Erythroblast (primary cell): Measurements from ENCODE around the gene ARMCX5.

ENCODE experiments used
- GATA1 ChIP-seq: IDR thresholded peaks from 2 replicates; pipeline ENCODE4 v1.6.1; 2011; ENCODE audit warnings: low read depth, mild to moderate bottlenecking, control low read depth, low read length, moderate library complexity
- POLR2A ChIP-seq: IDR thresholded peaks from 2 replicates; pipeline ENCODE4 v1.6.1; 2011; ENCODE audit warnings: mild to moderate bottlenecking, low read length

- no peak for TF ChIP-seq POLR2A
- TF ChIP-seq GATA1, result no peak
These were observed 18.4 kb upstream of the ARMCX5 start for GRCh38 chrX:102580891-102581290.
